Activated CD8-positive, alpha-beta memory T cell treated with anti-CD3 and anti-CD28 coated beads, Interleukin-2, amount 50 U/mL, for 24 hours (primary cell): ENCODE results near the gene CA6.
"Not testable (repeated sequence)": the region's sequence is repeated elsewhere in the genome, so short reads cannot be mapped to it uniquely, and the experiment has no call there.

Experiments used
- DNase-seq: peaks from one replicate; pipeline ENCODE4 v3.0.0-alpha.2; 2020; ENCODE audit errors: extremely low read depth

The CA6 gene

GRCh38 chr1:8926707-8927694 is 18.7 kb upstream of the CA6 start:
- no peak for DNase-seq

- DNase-seq: no peak
These were observed 15.6 kb upstream of the CA6 start for GRCh38 chr1:8930116-8930515.

- not testable (repeated sequence) for DNase-seq
These were observed 8.6 kb upstream of the CA6 start for GRCh38 chr1:8937051-8937450.

GRCh38 chr1:8937701-8938100 is 8.0 kb upstream of the CA6 start:
- no peak for DNase-seq

- no peak for DNase-seq
These were observed 7.3 kb upstream of the CA6 start for GRCh38 chr1:8938232-8938999.

GRCh38 chr1:8939000-8939265 is 6.7 kb upstream of the CA6 start:
- DNase-seq: no peak

GRCh38 chr1:8939362-8939995 is 6.2 kb upstream of the CA6 start:
- no peak for DNase-seq

- no peak for DNase-seq
These were observed 3.8 kb upstream of the CA6 start for GRCh38 chr1:8941906-8942305.

- DNase-seq: no peak
These were observed 1.9 kb upstream of the CA6 start for GRCh38 chr1:8943498-8944405.

GRCh38 chr1:8947127-8947691 is 1.5 kb downstream of the CA6 start:
- no peak for DNase-seq

- DNase-seq: no peak
These were observed 4.6 kb downstream of the CA6 start for GRCh38 chr1:8950309-8950708.

GRCh38 chr1:8951231-8951630 is 5.6 kb downstream of the CA6 start:
- no peak for DNase-seq

- no peak for DNase-seq
These were observed 9.7 kb downstream of the CA6 start for GRCh38 chr1:8955406-8955805.

GRCh38 chr1:8956461-8957349 is 11.0 kb downstream of the CA6 start:
- no peak for DNase-seq

GRCh38 chr1:8962812-8963530 is 17.3 kb downstream of the CA6 start:
- DNase-seq: no peak

- no peak for DNase-seq
These were observed 18.3 kb downstream of the CA6 start for GRCh38 chr1:8963963-8964362.

- DNase-seq: no peak
These were observed 19.6 kb downstream of the CA6 start for GRCh38 chr1:8965121-8965820.

- DNase-seq: no peak
These were observed 20.9 kb downstream of the CA6 start for GRCh38 chr1:8966606-8967005.

- not testable (repeated sequence) for DNase-seq
These were observed 23.2 kb downstream of the CA6 start for GRCh38 chr1:8968902-8969301.
